Smooth muscle cell (in vitro differentiated cells): Measurements from ENCODE around the gene KERA. TPM values are rescaled to one million over a fixed set of nuclear protein-coding genes. Genes with fewer than 3 reads are reported as not detected.
A peak's percentile ranks its signal among the peaks of the same experiment; 100 is the strongest.

ENCODE experiments used
- DNase-seq: peaks from one replicate; lab custom pipeline; 2025; ENCODE audit not compliant: unreplicated experiment; lab: John Stamatoyannopoulos, UW
- H2AFZ ChIP-seq: fragments of 200-600 bp; sonication (generic); 2 replicates; pipeline ENCODE4 v1.6.0; 2016; ENCODE audit warnings: antibody characterized with exemption, low read depth, mild to moderate bottlenecking
- H3F3A ChIP-seq: fragments of 200-600 bp; sonication (generic); 2 replicates; pipeline ENCODE4 v1.6.0; 2017; ENCODE audit warnings: antibody characterized with exemption, low read depth
- H3K27ac ChIP-seq: fragments of 200-600 bp; sonication (generic); 2 replicates; pipeline ENCODE4 v1.5.1; 2016; ENCODE audit warnings: low read depth, mild to moderate bottlenecking
- H3K27me3 ChIP-seq: fragments of 200-600 bp; sonication (generic); 2 replicates; pipeline ENCODE4 v1.6.1; 2016; ENCODE audit warnings: low read depth, mild to moderate bottlenecking
- H3K36me3 ChIP-seq: fragments of 200-600 bp; sonication (generic); 2 replicates; pipeline ENCODE4 v1.5.1; 2016; ENCODE audit warnings: low read depth
- H3K4me1 ChIP-seq: fragments of 200-600 bp; sonication (generic); 2 replicates; pipeline ENCODE4 v1.5.1; 2016; ENCODE audit warnings: low read depth
- H3K4me2 ChIP-seq: fragments of 200-600 bp; sonication (generic); 2 replicates; pipeline ENCODE4 v1.6.0; 2016; ENCODE audit warnings: mild to moderate bottlenecking
- H3K4me3 ChIP-seq: fragments of 200-600 bp; sonication (generic); 2 replicates; pipeline ENCODE4 v1.5.1; 2016; ENCODE audit warnings: mild to moderate bottlenecking
- H3K79me2 ChIP-seq: fragments of 200-600 bp; sonication (generic); 2 replicates; pipeline ENCODE4 v1.6.0; 2016; ENCODE audit warnings: low read depth, mild to moderate bottlenecking
- H3K9ac ChIP-seq: fragments of 200-600 bp; sonication (generic); 2 replicates; pipeline ENCODE4 v1.6.0; 2016; ENCODE audit warnings: low read depth
- H3K9me3 ChIP-seq: fragments of 200-600 bp; sonication (generic); replicated peaks from 2 replicates; pipeline ENCODE4 v1.5.1; 2016; ENCODE audit warnings: low read depth
- H4K20me1 ChIP-seq: fragments of 200-600 bp; sonication (generic); 2 replicates; pipeline ENCODE4 v1.6.0; 2016; ENCODE audit warnings: low read depth
- WGBS: methylation state at CpG from one replicate; pipeline ENCODE4 v1.1.7; 2016; ENCODE audit warnings: low lambda C conversion rate; 5-methylcytosine and 5-hydroxymethylcytosine counted together
- polyA plus RNA-seq: library from polyadenylated mRNA; unstranded; fragments of >200 nt; fragmentation: Nextera tagmentation; extraction: Ambion mirVana; gene quantifications from 2 replicates; pipeline ENCODE4 v1.2.1, GENCODE V29; 2016
- total RNA-seq: library from RNA; depleted of rRNA; stranded (reverse); fragments of >200 nt; gene quantifications from 2 replicates; pipeline ENCODE4 v1.2.3, GENCODE V29; 2014
- TF ChIP-seq, protein P1 (sequence below): fragments of 200-600 bp; sonication (generic); IDR thresholded peaks from 2 replicates; pipeline ENCODE4 v1.5.1; 2017; ENCODE audit warnings: borderline replicate concordance, mild to moderate bottlenecking, antibody characterized with exemption; ENCODE audit not compliant: insufficient read depth, poor library complexity, severe bottlenecking

The KERA gene
- total and polyA plus RNA-seq, 2 experiments from 2014 or later = not detected

DNA sequence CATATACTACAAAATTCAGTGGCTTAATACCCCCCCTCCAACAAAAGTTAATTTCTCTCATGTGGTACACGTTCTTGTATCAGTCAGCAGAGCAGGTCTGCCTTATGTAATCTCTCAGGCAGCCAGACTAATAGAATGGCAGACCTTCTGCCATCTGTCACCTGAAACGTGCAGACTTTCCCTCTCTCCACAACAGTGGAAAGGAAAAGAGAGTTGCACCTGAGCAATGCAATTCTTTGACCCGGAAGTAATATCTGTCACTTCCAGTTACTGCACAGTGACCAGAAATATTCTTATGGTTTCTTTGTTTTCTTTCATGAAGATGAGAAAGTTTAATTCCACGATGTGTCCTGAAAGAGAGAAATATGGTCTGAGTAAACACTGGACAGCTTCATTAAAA is 14.4 kb downstream of the KERA start:
- no peak overlapping the region for H3K9ac ChIP-seq
- DNase-seq = no peak
- H3K27ac ChIP-seq = no peak overlapping the region
- H2AFZ ChIP-seq = no peak overlapping the region
- no peaks in the 10 kb centered on the region for H3F3A ChIP-seq
- 76% methylated on average over 4 of the region's 4 CpGs for WGBS
- no peak overlapping the region for H3K4me2 ChIP-seq
- no peaks in the 10 kb centered on the region for H4K20me1 ChIP-seq
- H3K9me3 ChIP-seq = no peaks in the 10 kb centered on the region
- H3K36me3 ChIP-seq = no peaks in the 10 kb centered on the region
- H3K4me3 ChIP-seq = no peak overlapping the region
- H3K27me3 ChIP-seq = no peaks in the 10 kb centered on the region
- H3K79me2 ChIP-seq = no peaks in the 10 kb centered on the region
- H3K4me1 ChIP-seq = peaks cover 6% of the 10 kb centered on the region
- TF ChIP-seq, protein P1, sequence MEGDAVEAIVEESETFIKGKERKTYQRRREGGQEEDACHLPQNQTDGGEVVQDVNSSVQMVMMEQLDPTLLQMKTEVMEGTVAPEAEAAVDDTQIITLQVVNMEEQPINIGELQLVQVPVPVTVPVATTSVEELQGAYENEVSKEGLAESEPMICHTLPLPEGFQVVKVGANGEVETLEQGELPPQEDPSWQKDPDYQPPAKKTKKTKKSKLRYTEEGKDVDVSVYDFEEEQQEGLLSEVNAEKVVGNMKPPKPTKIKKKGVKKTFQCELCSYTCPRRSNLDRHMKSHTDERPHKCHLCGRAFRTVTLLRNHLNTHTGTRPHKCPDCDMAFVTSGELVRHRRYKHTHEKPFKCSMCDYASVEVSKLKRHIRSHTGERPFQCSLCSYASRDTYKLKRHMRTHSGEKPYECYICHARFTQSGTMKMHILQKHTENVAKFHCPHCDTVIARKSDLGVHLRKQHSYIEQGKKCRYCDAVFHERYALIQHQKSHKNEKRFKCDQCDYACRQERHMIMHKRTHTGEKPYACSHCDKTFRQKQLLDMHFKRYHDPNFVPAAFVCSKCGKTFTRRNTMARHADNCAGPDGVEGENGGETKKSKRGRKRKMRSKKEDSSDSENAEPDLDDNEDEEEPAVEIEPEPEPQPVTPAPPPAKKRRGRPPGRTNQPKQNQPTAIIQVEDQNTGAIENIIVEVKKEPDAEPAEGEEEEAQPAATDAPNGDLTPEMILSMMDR = no peak

DNA sequence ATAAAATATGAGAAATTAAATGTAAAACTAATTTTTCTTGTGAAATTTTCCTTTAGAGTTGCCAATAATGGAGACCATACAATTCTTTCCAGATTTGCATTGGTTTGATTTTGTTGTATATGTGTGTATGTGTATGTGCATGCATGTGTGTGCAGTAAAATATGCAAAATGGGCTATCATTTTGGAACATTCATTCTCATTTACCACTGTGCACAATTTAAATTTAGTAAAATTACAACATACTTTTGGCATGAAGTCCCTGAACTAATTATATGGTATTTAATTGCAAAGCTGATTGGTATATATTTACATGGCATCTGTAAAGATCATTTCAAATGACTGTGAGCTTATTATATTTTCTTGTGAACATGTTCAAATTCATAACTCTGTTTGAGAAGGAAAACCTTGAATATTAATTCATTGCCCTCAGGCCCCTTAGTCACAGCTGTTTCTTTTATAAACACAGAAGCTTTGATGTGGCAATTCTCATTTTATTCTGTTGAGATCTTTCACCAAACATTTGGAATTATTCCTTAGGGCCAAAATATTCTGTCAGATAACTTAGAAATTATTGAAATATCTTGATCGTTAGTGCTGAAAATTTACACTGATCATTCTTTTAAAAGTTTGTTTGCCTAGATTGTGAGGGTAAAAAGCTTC is 17.6 kb downstream of the KERA start:
- H3K4me2 ChIP-seq = peak overlapping the region; percentile 21
- H3K27me3 ChIP-seq = no peaks in the 10 kb centered on the region
- no peaks in the 10 kb centered on the region for H3K36me3 ChIP-seq
- H4K20me1 ChIP-seq = no peaks in the 10 kb centered on the region
- no peak overlapping the region for H3K27ac ChIP-seq
- no peaks in the 10 kb centered on the region for H3K79me2 ChIP-seq
- no peak overlapping the region for H3K4me3 ChIP-seq
- no peaks in the 10 kb centered on the region for H3F3A ChIP-seq
- WGBS = 69% methylated on average over 1 of the region's 1 CpG
- TF ChIP-seq, protein P1 = no peak
- H3K9ac ChIP-seq = no peak overlapping the region
- H2AFZ ChIP-seq = no peak overlapping the region
- no peak for DNase-seq
- peaks cover 6% of the 10 kb centered on the region for H3K4me1 ChIP-seq
- H3K9me3 ChIP-seq = no peaks in the 10 kb centered on the region

DNA sequence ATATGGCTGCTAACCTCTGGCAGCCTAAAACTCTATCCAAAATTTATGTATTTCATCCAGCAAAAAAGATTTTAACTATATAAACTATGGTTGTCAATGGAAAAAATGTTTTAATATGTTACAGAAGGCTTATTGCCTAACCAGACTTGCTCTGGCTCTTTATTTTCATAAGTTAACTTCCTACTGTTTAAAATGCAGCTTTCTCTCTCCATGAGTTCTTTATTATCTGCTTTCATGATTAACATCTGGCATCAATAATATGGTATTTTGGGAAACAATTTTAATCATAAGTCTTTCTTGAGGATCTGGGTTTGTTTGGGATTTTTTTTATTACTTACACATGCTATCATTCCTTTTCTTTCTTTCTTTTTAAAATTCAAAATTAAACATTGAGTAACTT is 20.5 kb downstream of the KERA start:
- Histone ChIP-seq H3K9me3 (no peaks in the 10 kb centered on the region), H3K36me3 (no peaks in the 10 kb centered on the region), H3K4me3 (no peak overlapping the region), H3K4me2 (no peak overlapping the region), H3F3A (no peaks in the 10 kb centered on the region), H3K27ac (no peak overlapping the region), H2AFZ (peak overlapping the region; percentile 30), H4K20me1 (no peaks in the 10 kb centered on the region), H3K79me2 (no peaks in the 10 kb centered on the region), H3K4me1 (peaks cover 6% of the 10 kb centered on the region), H3K27me3 (no peaks in the 10 kb centered on the region), H3K9ac (no peak overlapping the region)
- TF ChIP-seq, protein P1 = no peak
- DNase-seq = no peak

DNA sequence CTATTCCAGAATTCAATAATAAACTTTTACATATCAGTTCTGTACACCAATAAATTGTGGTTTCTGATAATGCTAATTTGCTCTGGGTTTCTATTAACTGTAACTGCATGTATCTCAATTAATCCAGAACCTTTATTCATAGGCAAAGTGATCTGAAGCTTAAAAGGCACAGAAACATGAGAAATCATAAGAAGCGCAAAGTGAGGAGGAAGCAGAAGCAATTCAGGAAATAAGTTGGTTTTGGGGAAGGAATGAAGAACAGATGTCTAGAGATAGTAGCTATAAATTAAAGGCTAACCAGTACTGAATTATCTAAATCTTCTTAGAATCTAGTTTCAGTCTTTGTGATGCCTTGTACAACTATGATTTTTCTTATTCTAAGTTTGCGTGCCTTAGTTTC is 24.6 kb downstream of the KERA start:
- Histone ChIP-seq H3F3A (no peaks in the 10 kb centered on the region), H3K9me3 (no peaks in the 10 kb centered on the region), H3K79me2 (no peaks in the 10 kb centered on the region), H3K4me1 (no peaks in the 10 kb centered on the region), H3K36me3 (no peaks in the 10 kb centered on the region), H3K4me2 (no peak overlapping the region), H3K9ac (no peak overlapping the region), H3K27me3 (no peaks in the 10 kb centered on the region), H2AFZ (no peak overlapping the region), H4K20me1 (no peaks in the 10 kb centered on the region), H3K4me3 (no peak overlapping the region), H3K27ac (no peak overlapping the region)
- TF ChIP-seq, protein P1 = no peak
- 97% methylated on average over 2 of the region's 2 CpGs for WGBS
- DNase-seq = no peak
